ENCODE measurements around the gene EFCAB10.
"Not testable (repeated sequence)": the region's sequence is repeated elsewhere in the genome, so short reads cannot be mapped to it uniquely, and the experiment has no call there.

EFCAB10 gene, protein sequence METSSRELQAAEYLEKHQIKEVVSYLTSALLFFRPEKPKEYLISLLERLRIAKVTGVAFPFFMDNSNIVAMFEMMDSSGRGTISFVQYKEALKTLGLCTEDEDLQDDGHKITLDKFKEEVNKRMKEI

DNA sequence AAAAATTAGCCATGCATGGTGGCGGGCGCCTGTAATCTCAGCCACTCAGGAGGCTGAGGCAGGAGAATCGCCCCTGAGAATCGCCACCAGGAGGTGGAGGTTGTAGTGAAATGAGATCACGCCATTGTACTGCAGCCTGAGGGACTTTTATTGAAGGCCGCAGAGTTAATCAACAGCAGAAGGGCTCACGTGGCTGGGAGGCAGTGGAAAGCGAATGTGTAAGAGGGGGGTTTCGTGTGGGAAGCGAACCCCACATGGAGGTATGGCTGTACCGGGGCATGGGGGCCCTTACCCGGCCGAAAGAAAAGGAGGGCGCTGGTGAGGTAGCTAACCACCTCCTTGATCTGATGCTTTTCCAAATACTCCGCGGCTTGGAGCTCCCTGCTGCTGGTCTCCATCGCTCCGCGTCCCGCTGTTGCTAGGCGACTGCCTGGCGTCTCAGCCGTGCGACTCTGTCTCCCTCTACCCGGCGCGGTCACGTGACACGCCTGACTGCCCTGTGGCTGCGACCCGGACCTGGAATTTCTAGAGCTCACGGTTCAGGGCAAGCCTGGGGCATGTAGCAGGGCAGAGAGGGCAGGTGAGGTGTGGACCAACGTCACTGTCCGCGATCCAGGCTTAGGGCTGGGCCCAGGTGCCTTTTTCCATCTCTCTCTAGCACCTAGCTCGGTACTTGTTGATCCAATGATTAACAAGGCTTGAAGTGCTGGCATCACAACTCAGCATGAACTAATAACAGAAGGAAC, at the start of gene EFCAB10:
TSS of gene EFCAB10 (minus strand) at position 428 of the 746 bp plus-strand sequence. CDS start at position 398, 30 bp downstream.
- DNase-seq, result peak; percentile 77

DNA sequence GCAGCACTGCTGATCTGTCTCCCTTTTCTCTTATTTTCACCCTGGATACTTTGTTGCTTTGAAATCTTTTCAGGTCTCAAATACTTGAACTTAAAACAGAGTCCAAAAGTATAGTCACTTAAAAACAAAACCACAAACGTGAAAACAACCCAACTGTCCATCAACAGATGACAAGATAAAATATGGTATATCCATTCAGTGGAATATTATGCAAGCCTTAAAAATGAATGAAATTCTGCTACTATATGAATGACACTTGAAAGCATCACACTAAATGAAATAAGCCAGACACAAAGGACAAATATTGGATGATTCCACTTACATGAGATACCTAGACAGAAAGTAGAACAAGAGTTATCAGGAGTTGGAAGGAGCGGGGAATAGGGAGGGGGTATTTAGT, 44.7 kb upstream of the EFCAB10 start:
- no peak for DNase-seq

DNA sequence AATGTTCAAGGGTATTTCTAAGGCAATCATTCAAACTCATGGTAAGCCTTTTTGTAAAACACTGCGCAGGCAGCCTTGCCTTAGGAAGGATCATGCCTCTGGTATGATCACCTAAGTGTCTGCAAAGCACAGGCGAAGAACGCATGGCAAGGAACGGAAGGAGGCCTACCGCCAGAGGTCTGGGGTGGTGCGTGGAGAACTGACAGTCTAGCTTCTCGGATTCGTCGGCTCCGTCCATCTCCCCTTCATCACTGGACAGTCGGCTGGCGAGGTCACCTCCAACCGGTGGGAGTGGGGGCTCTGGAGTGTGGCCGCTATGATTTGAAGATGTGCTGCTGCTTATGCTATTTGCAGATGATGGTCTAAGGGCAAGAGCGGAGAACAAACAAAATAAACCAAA, 42.6 kb upstream of the EFCAB10 start:
- no peak for DNase-seq

DNA sequence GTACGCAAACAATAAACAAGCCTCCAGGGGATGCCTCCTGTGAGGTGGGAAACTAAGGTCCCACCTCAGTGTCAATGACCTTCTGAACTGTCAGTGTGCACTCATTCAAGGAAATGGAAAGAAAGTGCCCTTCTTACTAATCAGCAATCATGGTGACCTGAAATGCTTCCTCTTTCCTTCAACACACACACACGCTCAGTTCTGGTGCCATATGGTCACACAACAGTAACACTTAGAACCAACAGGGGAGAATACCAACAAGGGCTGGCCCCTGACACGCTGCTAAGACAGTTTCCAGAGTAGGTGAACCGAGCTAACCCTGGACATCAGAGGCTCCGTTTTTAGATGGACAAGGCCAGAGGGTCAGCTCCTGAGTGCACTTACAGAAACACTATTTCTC, 42.1 kb upstream of the EFCAB10 start:
- DNase-seq, result peak; percentile 20

DNA sequence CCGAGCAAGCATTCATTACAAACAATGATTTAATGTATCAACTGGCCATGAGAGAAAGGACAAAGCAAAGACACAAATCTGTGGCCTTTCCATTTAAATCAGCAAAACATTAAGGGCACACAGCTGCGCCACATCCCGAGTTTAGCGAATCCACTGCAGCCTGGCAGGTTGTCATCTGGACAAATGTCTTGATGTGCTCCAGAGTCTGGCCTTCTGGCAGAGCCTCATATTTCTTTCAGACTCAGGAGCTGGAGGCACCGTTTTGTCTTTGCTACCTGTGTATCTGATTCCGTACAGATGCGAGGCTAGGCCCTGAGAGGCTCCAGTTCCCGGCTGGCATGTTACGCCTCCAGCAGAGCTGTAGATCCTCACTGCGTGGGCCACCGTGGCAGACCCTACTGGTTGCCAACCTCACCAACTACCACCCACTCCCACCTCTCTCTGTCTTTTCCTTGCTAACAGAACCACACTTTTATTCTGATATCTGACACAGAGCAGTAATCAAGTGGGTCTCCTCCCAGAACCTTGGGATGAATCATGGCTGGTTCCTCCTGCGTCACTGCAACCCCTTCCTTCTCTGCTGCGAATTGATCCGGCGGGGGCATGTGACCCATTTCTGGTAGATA, 40.9 kb upstream of the EFCAB10 start:
- DNase-seq, result no peak

DNA sequence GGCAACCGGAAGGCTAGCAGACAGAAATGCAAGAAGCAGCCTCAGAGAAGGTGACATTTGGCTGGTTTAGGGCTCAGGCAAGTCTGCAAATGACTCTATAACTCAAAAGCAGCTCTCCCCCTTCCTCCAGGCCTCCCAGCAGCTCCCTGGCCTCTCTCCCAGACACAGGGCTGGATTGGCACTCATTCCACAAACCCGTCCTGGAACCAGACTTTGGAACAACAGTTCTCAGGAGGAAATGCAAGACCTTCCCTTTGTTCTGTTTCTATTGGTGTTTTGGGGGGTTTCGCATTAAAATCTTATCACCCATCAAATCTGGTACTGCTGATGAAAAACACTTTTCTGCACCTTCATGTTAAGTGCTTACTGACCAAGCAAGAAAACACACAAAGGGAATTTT, 40.3 kb upstream of the EFCAB10 start:
- DNase-seq, result no peak

DNA sequence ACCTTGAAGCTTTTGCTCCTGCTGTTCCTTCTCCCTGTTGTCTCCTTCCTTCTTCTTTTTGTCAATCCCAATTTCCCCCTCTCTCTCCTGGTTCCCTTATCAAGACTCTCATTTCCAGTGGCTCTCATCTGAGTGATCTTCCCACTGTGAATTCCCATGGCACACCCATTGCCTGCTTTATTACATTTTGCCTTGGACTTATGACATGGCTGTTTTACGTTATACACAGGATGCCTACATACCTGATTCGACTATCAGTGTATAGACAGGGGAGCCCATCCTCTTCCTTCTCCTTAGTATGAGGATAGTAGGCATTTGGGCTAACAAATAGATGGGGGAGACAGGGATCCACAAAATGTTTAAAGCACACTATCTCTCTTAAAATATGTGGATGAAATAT, 39.9 kb upstream of the EFCAB10 start:
- no peak for DNase-seq

DNA sequence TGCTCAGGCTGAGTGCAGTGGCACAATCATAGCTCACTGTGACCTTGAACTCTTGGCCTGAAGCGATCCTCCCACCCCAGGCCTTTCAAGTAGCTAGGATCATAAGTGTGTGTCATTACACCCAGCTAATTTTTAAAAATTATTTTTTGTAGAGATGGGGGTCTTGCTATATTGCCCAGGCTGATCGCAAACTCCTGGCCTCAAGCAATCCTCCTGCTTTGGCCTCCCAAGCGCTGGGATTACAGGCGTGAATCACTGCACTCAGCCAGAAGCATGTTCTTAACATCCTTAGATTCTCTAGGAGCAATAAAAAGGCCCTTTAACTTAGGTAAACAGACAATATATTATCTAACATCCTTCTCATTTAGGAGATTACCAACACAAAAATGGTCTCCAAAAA, 38.3 kb upstream of the EFCAB10 start:
- no peak for DNase-seq

DNA sequence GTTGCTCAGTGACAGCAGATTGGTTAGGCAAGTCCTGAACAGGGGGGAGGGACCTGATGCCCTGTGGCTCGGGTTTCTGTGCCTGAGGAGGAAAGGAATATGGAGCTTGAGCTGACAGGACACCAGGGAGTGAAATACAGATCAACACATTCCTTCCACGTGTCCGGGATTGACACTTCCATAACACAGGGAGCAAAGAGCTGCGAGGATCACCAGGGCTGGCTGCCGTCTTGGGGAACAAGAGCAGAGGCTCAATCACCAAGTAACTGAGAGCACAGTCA, 36.7 kb upstream of the EFCAB10 start:
- DNase-seq, result no peak

DNA sequence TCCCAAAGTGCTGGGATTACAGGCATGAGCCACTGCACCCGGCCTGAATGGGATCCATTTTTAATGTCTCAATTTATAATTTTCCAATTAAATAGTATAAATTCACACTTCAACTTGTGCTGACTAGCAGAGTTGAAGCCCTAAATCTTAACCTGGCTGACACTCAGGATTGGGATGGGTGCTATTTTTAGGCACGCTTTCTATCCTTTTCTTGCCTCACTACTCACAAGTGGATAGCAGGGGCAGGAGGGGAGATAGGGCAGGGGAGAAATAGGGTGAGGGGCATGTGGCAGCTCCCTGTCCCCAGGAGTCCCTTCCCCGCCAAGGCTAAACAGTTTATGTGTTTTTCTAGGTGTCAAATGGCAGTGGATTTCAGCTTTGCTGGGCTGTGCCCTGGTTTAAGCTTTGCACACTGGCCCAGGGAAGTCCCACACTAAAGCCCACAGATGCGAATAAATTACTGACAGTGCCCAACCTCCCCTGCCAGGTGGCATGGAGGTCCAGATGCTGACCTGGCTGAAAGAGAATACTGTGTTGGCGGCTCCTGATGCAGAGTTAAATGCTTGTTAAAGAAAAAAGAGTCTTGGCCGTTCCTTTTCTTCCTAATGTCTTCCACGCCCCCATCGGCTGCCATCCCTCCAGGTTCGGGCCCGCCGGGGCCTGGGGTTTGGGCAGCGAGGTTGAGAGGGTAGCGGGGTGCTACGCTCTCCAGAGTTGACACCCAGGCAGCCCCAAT, 36.2 kb upstream of the EFCAB10 start:
- no peak for DNase-seq

DNA sequence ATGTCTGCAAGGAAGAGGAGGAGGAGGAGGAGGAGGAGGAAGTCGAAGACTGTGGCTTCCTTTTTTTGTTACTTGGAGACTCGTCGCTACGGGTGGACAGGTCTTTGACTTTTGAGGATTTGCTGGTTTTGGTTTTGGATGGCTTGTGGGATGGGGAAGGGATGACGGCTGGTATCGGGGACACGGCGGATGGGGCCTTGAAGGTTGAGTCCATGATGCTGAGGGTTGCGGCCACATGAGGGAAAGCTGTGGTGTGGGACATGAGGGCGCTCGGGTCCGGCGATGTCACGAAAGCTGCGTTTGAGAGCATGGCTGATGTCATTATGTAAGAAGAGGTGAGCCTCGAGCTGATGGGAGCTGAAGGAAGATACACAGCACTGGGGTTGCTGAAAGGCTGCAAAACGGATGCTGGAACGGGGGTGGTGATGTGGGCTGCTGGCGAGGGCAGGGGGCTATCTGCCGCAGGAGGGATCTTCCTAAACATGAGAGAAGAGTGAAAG, 33.1 kb upstream of the EFCAB10 start:
- DNase-seq, result no peak

DNA sequence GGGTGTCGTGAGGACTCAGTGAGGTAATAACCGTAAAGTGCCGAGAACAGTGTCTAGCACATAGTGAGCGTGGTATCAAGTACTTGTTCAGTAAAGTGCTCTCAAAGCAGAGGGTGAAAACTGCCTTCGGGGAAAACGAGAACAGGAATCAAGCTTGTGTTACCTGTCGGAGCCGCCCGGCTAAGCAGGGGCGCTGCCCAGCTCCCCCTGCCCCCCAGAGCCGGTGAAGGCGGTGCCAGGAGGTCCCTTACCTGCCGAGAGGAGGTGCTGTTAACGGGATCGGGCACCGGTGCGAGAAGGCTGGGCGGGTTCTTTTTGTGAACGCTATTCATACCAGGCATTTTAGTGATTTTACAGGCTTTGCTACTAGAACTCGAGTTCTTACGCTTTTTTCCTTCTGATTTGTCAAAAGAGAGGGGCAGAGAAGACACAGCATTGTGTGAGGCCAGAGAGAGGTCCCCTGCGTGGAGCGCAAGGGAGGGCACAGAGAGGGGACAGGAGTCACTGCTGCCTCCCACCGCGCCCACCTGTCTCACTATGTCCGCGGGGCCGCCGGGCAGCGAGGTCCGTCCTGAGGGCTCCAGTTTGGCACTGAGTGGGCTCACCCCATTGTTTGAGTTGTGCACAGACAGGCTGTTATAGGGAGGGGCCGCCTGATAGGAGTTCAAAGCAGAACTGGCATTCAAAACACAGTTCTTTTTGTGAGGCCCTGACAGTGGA, 32.5 kb upstream of the EFCAB10 start:
- DNase-seq, result no peak

DNA sequence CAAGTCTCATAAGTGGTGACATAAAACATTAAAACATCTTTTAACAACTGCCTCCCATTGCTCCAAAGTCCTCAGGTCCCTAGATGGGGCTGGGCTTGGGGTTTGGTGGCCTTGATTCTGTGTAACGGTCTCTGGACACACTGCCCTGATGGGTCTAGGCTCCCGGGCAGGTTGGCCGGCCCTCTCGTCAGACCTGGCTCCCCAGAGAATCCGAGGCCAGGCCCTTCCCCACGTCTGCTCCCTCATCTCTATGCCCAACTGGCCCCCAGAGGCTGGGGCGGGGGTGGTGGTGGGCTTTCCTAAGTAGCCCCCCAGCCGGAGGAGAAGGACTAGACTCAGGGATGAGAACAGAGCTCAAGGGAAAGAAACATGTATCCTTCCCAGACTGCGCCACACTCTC, 31.5 kb upstream of the EFCAB10 start:
- DNase-seq, result no peak

DNA sequence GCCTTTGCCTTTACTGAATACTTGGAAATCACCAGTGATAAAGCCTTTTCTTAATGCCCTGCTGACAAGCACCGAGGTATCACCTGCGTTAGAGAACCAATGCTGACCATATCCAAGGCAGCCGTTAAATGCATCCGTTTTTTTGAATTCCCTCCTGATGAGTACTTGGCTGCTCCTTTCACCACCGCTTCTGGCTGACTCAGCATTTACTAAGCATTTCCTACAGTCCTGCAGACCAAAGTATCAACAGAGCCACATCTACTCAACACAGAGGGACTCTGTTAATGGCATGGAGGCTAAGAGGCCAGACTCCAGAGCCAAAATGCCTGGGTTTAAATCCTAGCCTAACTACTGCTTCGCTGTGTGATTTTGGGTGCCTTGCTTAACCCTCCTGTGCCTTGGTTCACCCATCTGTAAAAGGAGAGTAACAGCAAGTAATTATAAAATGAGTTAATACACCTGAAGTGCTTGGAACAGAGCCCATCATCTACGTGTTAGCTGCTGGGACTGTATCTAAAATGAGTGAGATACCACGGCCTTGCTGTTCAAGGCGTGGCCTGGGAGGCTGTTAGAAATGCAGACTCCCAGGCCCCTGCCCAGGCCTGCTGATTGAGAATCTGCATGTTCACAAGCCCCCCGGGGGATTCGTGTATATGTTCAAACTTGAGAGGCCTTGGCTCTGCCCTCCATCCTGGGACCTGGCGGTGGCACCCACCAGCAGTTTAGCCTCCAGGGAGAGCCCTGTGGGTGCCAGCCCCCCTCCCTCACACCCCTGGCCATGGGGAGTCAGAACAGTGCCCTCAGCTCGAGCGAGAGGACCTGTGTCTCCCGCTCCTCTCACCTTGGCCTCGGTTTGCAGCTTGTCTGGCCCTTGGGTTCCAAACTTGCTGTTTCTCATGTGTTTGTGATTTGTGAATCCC, 30.8 kb upstream of the EFCAB10 start:
- no peak for DNase-seq

DNA sequence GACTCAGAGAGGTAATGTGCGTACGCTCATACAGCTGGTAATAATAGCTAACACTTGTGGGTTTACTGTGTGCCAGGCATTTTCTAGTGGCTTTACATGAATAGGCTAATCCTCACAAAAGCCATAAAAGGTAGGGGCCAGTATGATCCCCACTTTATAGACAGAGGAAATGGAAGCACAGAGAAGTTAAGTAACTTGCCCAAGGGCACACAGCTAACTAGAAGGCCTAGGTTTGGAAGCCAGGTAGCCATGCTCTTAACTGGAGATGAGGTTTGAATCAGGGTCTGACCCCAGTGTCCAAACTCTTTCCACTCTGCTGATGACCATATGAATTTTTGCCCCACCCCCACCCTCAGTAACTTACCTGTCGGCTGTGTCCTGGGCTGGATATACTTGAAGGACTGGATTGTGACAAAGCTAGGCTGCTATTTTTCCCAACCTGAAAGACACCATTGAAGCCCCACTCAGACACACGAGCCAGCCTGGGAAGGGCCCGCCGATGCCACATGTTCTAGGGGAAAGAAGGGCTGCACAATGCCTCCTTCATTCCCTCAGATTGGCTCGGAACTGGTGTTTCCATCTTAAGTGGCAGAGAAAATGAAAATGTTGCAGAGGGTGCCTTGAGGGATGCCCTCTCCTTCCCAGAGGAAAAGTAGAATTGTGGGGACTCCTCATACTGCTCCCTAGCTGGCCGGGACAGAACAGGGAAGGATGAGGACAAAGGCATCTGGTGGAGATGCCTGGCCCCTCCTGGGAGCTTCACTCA, 29.1 kb upstream of the EFCAB10 start:
- DNase-seq, result no peak

DNA sequence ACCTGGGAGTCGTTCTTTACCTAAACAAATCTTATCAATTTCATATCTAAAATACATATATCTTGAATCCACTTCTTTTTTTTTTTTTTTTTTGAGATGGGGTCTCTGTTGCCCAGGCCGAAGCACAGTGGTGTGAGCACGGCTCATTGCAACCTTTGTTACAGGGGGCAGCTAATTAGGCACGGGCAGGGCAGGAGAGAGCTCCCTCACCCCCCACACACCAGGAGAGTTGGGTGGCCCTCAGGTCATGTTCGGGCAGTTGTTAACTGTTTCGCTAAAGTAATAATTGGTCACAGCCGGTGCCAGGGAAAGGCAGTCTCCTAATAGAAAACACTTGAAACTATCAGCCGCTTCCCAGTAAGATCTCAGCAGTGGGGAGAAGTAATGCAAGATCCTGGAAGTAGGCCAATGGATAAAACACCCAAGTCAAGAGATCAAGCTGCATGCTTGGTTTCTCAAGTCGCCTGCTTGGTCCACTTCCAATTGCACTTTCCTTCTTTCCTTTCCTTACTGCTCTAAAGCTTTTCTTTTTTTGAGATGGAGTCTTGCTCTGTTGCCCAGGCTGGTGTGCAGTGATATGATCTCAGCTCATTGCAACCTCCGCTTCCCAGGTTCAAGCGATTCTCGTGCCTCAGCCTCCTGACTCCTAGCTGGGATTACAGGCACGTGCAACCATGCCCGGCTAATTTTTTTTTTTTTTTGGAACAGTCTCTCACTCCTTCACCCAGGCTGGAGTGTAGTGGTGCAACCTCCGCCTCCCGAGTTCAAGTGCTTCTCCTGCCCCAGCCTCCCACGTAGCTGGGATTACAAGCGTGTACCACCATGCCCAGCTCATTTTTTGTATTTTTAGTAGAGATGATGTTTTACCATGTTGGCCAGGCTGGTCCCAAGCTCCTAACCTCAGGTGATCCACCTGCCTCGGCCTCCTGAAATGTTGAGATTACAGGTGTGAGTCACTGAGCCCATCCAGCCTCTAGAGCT, 21.3 kb upstream of the EFCAB10 start:
- DNase-seq, result no peak

DNA sequence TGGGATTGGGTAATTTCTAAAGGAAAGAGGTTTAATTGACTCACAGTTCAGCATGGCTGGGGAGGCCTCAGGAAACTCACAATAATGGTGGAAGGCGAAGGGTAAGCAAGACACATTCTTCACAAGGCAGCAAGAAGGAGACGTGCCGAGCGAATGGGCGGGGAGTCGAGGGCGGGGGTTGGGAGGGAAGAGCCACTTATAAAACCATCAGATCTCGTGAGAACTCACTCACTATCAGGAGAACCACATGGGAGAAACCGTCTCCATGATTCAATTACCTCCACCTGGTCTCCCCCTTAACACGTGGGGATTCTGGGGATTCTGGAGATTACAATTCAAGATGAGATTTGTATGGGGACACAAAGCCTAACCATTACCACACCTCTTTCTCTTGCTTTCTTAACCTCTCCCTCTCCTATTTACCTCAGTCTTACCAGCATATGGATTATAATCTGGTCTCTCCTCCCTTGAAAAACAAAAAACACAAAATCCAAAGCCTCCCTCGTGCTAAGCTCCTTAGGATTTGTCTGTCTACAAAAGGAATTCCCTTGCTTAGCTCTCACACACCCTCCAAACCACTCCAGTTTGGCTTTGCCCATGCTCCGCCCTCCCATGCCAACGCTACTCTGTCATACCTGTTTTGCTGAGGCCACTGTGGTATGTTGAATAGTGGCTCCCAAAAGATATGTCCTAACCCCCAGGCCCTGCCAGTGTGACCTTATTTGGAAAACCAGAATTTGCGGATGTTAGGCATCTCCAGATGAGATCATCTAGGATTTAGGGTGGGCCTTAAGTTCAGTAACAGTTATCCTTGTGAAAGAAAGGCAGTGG, 19.6 kb upstream of the EFCAB10 start:
- DNase-seq, result no peak

DNA sequence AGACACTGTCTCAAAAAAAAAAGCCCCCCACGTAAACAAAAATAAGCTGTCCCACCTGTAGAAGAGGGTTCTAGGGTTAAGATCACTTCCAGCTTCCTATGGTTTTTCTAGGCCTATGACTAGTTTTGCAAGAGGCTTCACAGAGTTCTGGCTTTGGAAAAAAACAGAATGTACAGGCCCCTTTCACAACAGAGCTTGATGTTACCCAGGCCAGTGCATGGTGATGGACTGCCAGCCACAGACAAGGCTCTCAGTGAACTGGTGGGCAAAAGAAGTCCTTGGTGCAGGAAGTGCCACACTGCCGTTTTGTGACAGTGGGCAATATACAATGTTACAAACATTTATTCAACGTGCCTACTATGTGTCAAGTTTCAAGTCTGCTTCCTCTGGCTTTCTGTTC, 18.3 kb upstream of the EFCAB10 start:
- DNase-seq, result no peak

DNA sequence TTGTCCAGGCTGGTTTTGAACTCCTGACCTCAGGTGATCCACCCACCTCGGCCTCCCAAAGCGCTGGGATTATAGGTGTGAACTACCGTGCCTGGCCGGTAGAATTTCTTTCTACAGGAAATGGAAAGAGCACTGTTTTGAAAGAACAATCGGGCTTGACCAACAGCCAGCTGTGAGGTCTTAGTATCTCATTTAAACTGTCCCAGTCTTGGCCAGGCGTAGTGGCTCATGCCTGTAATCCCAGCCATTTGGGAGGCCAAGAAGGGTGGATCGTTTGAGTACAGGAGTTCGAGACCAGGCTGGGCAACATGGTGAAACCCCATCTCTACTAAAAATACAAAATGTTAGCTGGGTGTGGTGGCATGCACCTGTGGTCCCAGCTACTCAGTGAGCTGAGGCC, 17.8 kb upstream of the EFCAB10 start:
- not testable (repeated sequence) for DNase-seq

All from hematopoietic multipotent progenitor cell treated with erythropoietin and hydrocortisone succinate and interleukin-3 and kit ligand, for 4 days (in vitro differentiated cells).